HepG2 (cell line): ENCODE measurements around the gene KCTD14. TPM values are rescaled to one million over a fixed set of nuclear protein-coding genes. Genes with fewer than 3 reads are reported as not detected.

Source experiments
- ATAC-seq: fragments of 200-7000 bp; cut with Tn5 transposase; 3 replicates; pipeline ENCODE4 v1.9.1; 2020; ENCODE audit warnings: mild to moderate bottlenecking, moderate library complexity
- BruUV-seq: library from RNA; stranded (reverse); fragments of 400-500 nt; replicated peaks from 2 replicates; lab custom pipeline; 2021; lab: Mats Ljungman, UMichigan
- CTCF ChIA-PET: fragments of 300-600 bp; formaldehyde crosslinking; extraction: SDS; loops from one replicate; lab custom pipeline; 2021; ENCODE audit warnings: low total read pairs, inconsistent platforms, low intra/inter-chr PET ratio; lab: Yijun Ruan, JAX
- POLR2A ChIA-PET: fragments of 350-600 bp; sonication (Branson Sonifier 250); formaldehyde crosslinking; loops from one replicate; lab custom pipeline; 2020; ENCODE audit warnings: antibody characterized with exemption, inconsistent platforms; lab: Yijun Ruan, JAX
- DNase-seq: peaks from one replicate; pipeline ENCODE4 v3.0.0-alpha.2; 2015; ENCODE audit warnings: low spot score
- FAIRE-seq: peaks from 3 replicates; lab custom pipeline; 2011; peaks lifted over from hg19 to GRCh38; lab: Jason Lieb, UNC
- H2AFZ ChIP-seq: one replicate; pipeline ENCODE4 v1.6.1; 2011; ENCODE audit warnings: low read length, inconsistent platforms
- H3K27ac ChIP-seq: fragments of 300-600 bp; 3 replicates; pipeline ENCODE4 v1.8.0; 2011; ENCODE audit warnings: mixed run types, mild to moderate bottlenecking, mixed read lengths, low read length, inconsistent platforms; ENCODE audit not compliant: insufficient read depth; ENCODE audit errors: extremely low read length
- H3K27me3 ChIP-seq, 2 experiments: fragments of 200-600 bp in 1 of 2; 2 replicates in 1 of 2; 3 replicates in 1 of 2; pipeline versions ENCODE4 v1.6.0 to v1.8.0; 2011; ENCODE audit warnings: low read length in 2 of 2, mild to moderate bottlenecking in 2 of 2, moderate library complexity in 2 of 2, inconsistent platforms in 1 of 2; ENCODE audit not compliant: insufficient read depth in 2 of 2, control insufficient read depth in 1 of 2
- H3K36me3 ChIP-seq, 2 experiments: fragments of 200-600 bp in 1 of 2; replicated peaks in 1 of 2; 2 replicates in 1 of 2; 3 replicates in 1 of 2; pipeline versions ENCODE4 v1.5.1 to v1.8.0; 2011; ENCODE audit warnings: low read length in 2 of 2, inconsistent platforms in 1 of 2; ENCODE audit not compliant: insufficient read depth in 2 of 2, control insufficient read depth in 1 of 2
- H3K4me1 ChIP-seq: 2 replicates; pipeline ENCODE4 v1.5.1; 2012; ENCODE audit warnings: low read length, inconsistent platforms; ENCODE audit not compliant: insufficient read depth
- H3K4me2 ChIP-seq: 2 replicates; pipeline ENCODE4 v1.6.0; 2011; ENCODE audit warnings: low read depth, low read length, inconsistent platforms
- H3K4me3 ChIP-seq, 3 experiments: fragments of 200-600 bp in 1 of 3; sonication (generic), shearing (Covaris generic) in 1 of 3; replicated peaks in 1 of 3; 2 replicates each; pipeline ENCODE4 v1.5.1; 2011 to 2016; ENCODE audit warnings: low read length in 3 of 3, inconsistent platforms in 2 of 3, low read depth in 2 of 3, mild to moderate bottlenecking in 2 of 3, control low read depth in 1 of 3, mixed read lengths in 1 of 3; ENCODE audit not compliant: insufficient read depth in 1 of 3
- H3K79me2 ChIP-seq: one replicate; pipeline ENCODE4 v1.6.1; 2011; ENCODE audit warnings: low read length, inconsistent platforms; ENCODE audit not compliant: insufficient read depth
- H3K9ac ChIP-seq: 2 replicates; pipeline ENCODE4 v1.6.0; 2011; ENCODE audit warnings: mild to moderate bottlenecking, low read depth, low read length, inconsistent platforms; ENCODE audit not compliant: insufficient read depth
- H3K9me3 ChIP-seq: 2 replicates; pipeline ENCODE4 v1.5.1; 2012; ENCODE audit warnings: mild to moderate bottlenecking, low read length
- H4K20me1 ChIP-seq: 2 replicates; pipeline ENCODE4 v1.6.0; 2011; ENCODE audit warnings: inconsistent platforms, mild to moderate bottlenecking, low read length, moderate library complexity; ENCODE audit not compliant: insufficient read depth
- AHR ChIP-seq: IDR thresholded peaks from 2 replicates; pipeline ENCODE4 v1.6.1; 2018; ENCODE audit warnings: missing genetic modification reagents, missing compliant biosample characterization
- ATF6 ChIP-seq: sonication (generic); formaldehyde crosslinking; conservative IDR thresholded peaks from 2 replicates; pipeline ENCODE4 v1.4.0; 2020; ENCODE audit warnings: missing genetic modification reagents
- FOXO4 ChIP-seq: sonication (generic); formaldehyde crosslinking; conservative IDR thresholded peaks from 2 replicates; pipeline ENCODE4 v1.8.1; 2023; ENCODE audit warnings: missing genetic modification reagents
- IKZF5 ChIP-seq: IDR thresholded peaks from 2 replicates; pipeline ENCODE4 v1.6.1; 2018; ENCODE audit warnings: missing genetic modification reagents, mild to moderate bottlenecking, missing compliant biosample characterization
- WIZ ChIP-seq: sonication (generic); formaldehyde crosslinking; IDR thresholded peaks from 2 replicates; pipeline ENCODE4 v1.5.1; 2020; ENCODE audit warnings: mild to moderate bottlenecking, missing genetic modification reagents
- ZNF576 ChIP-seq: sonication (generic); formaldehyde crosslinking; IDR thresholded peaks from 2 replicates; pipeline ENCODE4 v1.4.0; 2020; ENCODE audit warnings: mild to moderate bottlenecking, missing genetic modification reagents
- ZNF770 ChIP-seq: sonication (generic); formaldehyde crosslinking; IDR thresholded peaks from 2 replicates; pipeline ENCODE4 v1.5.0; 2020; ENCODE audit warnings: mild to moderate bottlenecking, missing genetic modification reagents
- WGBS: methylation state at CpG from one replicate; pipeline ENCODE4 v1.1.6; 2017; ENCODE audit warnings: low lambda C conversion rate; 5-methylcytosine and 5-hydroxymethylcytosine counted together
- in situ Hi-C: cut with HindIII; loops from 2 replicates; pipeline ENCODE4 v1.10.0; 2017; ENCODE audit warnings: low pct_unique_long_range_greater_than_20kb; ENCODE audit not compliant: extremely low pct_ligation_motif_present
- intact Hi-C: fragments of 100-400 bp; cut with micrococcal nuclease; formaldehyde crosslinking; loops from one replicate; pipeline ENCODE4 v1.10.0; 2022; ENCODE audit not compliant: unreplicated experiment
- polyA plus RNA-seq, 8 experiments: library from polyadenylated mRNA; depleted of rRNA in 3 of 8; stranded (reverse) in 7 of 8; unstranded in 1 of 8; fragments of >200 nt; fragmentation: Illumina TruSeq in 4 of 8; extraction: Trizol in 4 of 8; gene quantifications; 2 replicates each; pipeline versions ENCODE4 v1.2.1 to v1.2.3, GENCODE V29; 2011 to 2016; ENCODE audit warnings: low read depth in 4 of 8, missing spikeins in 1 of 8, mixed read lengths in 1 of 8; ENCODE audit not compliant: insufficient read depth in 1 of 8
- total RNA-seq, 5 experiments: library from RNA; depleted of rRNA; stranded (reverse); fragments of >200 nt; fragmentation: Illumina TruSeq; extraction: Trizol; gene quantifications; 2 replicates each; pipeline ENCODE4 v1.2.3, GENCODE V29; 2016; ENCODE audit warnings: low read depth in 1 of 5

The KCTD14 gene
- total and polyA plus RNA-seq, 2 of the 13 experiments (the other 11 are each of a cell fraction or from before 2014, with no cell fraction given): 10.3 to 15.6 TPM

- no peak overlapping the region for H2AFZ ChIP-seq
- no peaks in the 10 kb centered on the region for H3K79me2 ChIP-seq
- H3K9ac ChIP-seq: peak overlapping the region; percentile 63
- no peaks in the 10 kb centered on the region for H3K9me3 ChIP-seq
- TF ChIP-seq ZNF770 (CRISPR knock-in tag): peak; percentile 84
- no peak for TF ChIP-seq FOXO4 (CRISPR knock-in tag)
- no peak for TF ChIP-seq ATF6 (CRISPR knock-in tag)
- TF ChIP-seq ZNF576 (CRISPR knock-in tag): no peak
- no peak for TF ChIP-seq AHR (CRISPR knock-in tag)
- no peak for TF ChIP-seq IKZF5 (CRISPR knock-in tag)
- no peak for TF ChIP-seq WIZ (CRISPR knock-in tag)
- ChIA-PET POLR2A (interaction anchor here (0.9 to 3.1 kb wide), 6 partner anchors 12 to 100 kb away, joined by 4 to 25 read pairs (median 6); partner anchors contain the start of genes ALG8, INTS4, KCTD14 and NDUFC2), CTCF (no interaction called here)
- H4K20me1 ChIP-seq: no peaks in the 10 kb centered on the region
- intact Hi-C loops: no loop called here
- no peak for FAIRE-seq
- no peaks in the 10 kb centered on the region for H3K27me3 ChIP-seq
- no TSS peak for BruUV-seq
- 34% methylated on average over 4 of the region's 4 CpGs for WGBS
- ATAC-seq: no peak
- peak overlapping the region in 1 of 3 experiments; percentile 34; a peak in 3 of 6 replicates for H3K4me3 ChIP-seq
- peaks cover 74% of the 10 kb centered on the region for H3K4me1 ChIP-seq
- H3K36me3 ChIP-seq: no peaks in the 10 kb centered on the region
- DNase-seq: no peak
- peak overlapping the region; percentile 73 for H3K27ac ChIP-seq
- H3K4me2 ChIP-seq: peak overlapping the region; percentile 64
- in situ Hi-C loops: no loop called here
Measured at GRCh38 chr11:78039391-78039918, 16.4 kb upstream of the KCTD14 start.
